ENCODE results near the gene NTM.
A peak's percentile ranks its signal among the peaks of the same experiment; 100 is the strongest.
"Not testable (repeated sequence)": the region's sequence is repeated elsewhere in the genome, so short reads cannot be mapped to it uniquely, and the experiment has no call there.

The NTM gene

GRCh38 chr11:132069593-132069992, 699.2 kb downstream of the NTM start:
- not testable (repeated sequence) for DNase-seq

GRCh38 chr11:132070907-132071306, 700.5 kb downstream of the NTM start:
- DNase-seq, result not testable (repeated sequence)

- DNase-seq, result no peak
Observed at GRCh38 chr11:132072044-132072857, 701.8 kb downstream of the NTM start.

GRCh38 chr11:132072858-132073211, 702.4 kb downstream of the NTM start:
- no peak for DNase-seq

- no peak for DNase-seq
Observed at GRCh38 chr11:132073787-132074186, 703.4 kb downstream of the NTM start.

- DNase-seq, result no peak
Observed at GRCh38 chr11:132075447-132075846, 705.0 kb downstream of the NTM start.

- DNase-seq, result no peak
Observed at GRCh38 chr11:132077416-132077815, 707.0 kb downstream of the NTM start.

GRCh38 chr11:132078264-132079076, 708.1 kb downstream of the NTM start:
- DNase-seq, result no peak

GRCh38 chr11:132080127-132080526, 709.7 kb downstream of the NTM start:
- no peak for DNase-seq

- no peak for DNase-seq
Observed at GRCh38 chr11:132082566-132082965, 712.2 kb downstream of the NTM start.

- no peak for DNase-seq
Observed at GRCh38 chr11:132084433-132084832, 714.0 kb downstream of the NTM start.

GRCh38 chr11:132087148-132087547, 716.7 kb downstream of the NTM start:
- no peak for DNase-seq

GRCh38 chr11:132088551-132088950, 718.1 kb downstream of the NTM start:
- DNase-seq, result no peak

GRCh38 chr11:132093536-132094259, 723.3 kb downstream of the NTM start:
- peak; percentile 66 for DNase-seq

GRCh38 chr11:132094598-132094997, 724.2 kb downstream of the NTM start:
- DNase-seq, result no peak

GRCh38 chr11:132095230-132096131, 725.1 kb downstream of the NTM start:
- no peak for DNase-seq

- DNase-seq, result no peak
Observed at GRCh38 chr11:132096132-132096825, 725.9 kb downstream of the NTM start.

GRCh38 chr11:132099692-132100091, 729.3 kb downstream of the NTM start:
- no peak for DNase-seq

- no peak for DNase-seq
Observed at GRCh38 chr11:132100583-132100982, 730.2 kb downstream of the NTM start.

- DNase-seq, result no peak
Observed at GRCh38 chr11:132101881-132102280, 731.5 kb downstream of the NTM start.

GRCh38 chr11:132103021-132103420, 732.6 kb downstream of the NTM start:
- no peak for DNase-seq

Measured in GF-D8 (cell line).